ENCODE measurements around the gene EIF3I.

The EIF3I gene

GRCh38 chr1:32221980-32222755, at the start of gene EIF3I, which contains the start of gene TMEM234:
TSS of gene EIF3I (plus strand) at chr1:32222407. CDS start at chr1:32222442, 35 bp downstream.
TSS of gene TMEM234 (minus strand) at chr1:32222353. CDS start at chr1:32222322, 31 bp downstream.
- peak; percentile 87 for DNase-seq (ENCODE audit: low read depth, low spot score)
- H3K4me3 ChIP-seq (ENCODE audit: low read length) = peak within 1 kb of the TSS; percentile 92
- H3K9me3 ChIP-seq (ENCODE audit: control insufficient read depth, insufficient read depth, low read length) = no peaks in the 10 kb centered on the region
- WGBS (ENCODE audit: insufficient coverage, insufficient read length) = no CpG with 5 or more reads among the region's 46 CpGs
- no peaks in the 10 kb centered on the region for H3K27me3 ChIP-seq (ENCODE audit: control insufficient read depth, insufficient read depth, low read length)
- H3K27ac ChIP-seq (ENCODE audit: low read length) = no peak within 1 kb of the TSS
- peaks cover 9% of the 10 kb centered on the region for H3K36me3 ChIP-seq (ENCODE audit: control insufficient read depth, insufficient read depth, low read length)
- H3K4me1 ChIP-seq (ENCODE audit: control insufficient read depth, insufficient read depth, low read length) = no peaks in the 10 kb centered on the region

- no peak overlapping the region for H3K4me3 ChIP-seq (ENCODE audit: low read length)
- no peaks in the 10 kb centered on the region for H3K4me1 ChIP-seq (ENCODE audit: control insufficient read depth, insufficient read depth, low read length)
- H3K27ac ChIP-seq (ENCODE audit: low read length) = no peak overlapping the region
- WGBS (ENCODE audit: insufficient coverage, insufficient read length) = no CpG with 5 or more reads among the region's 1 CpG
- H3K36me3 ChIP-seq (ENCODE audit: control insufficient read depth, insufficient read depth, low read length) = peaks cover 17% of the 10 kb centered on the region; the same call in 1 of the 2 replicates
- no peaks in the 10 kb centered on the region for H3K27me3 ChIP-seq (ENCODE audit: control insufficient read depth, insufficient read depth, low read length)
- DNase-seq (ENCODE audit: low read depth, low spot score) = no peak
- no peaks in the 10 kb centered on the region for H3K9me3 ChIP-seq (ENCODE audit: control insufficient read depth, insufficient read depth, low read length)
Measured at GRCh38 chr1:32172621-32173245, 49.5 kb upstream of the EIF3I start.

GRCh38 chr1:32178380-32179192, 43.6 kb upstream of the EIF3I start:
- no peak overlapping the region for H3K27ac ChIP-seq (ENCODE audit: low read length)
- no CpG with 5 or more reads among the region's 7 CpGs for WGBS (ENCODE audit: insufficient coverage, insufficient read length)
- H3K4me1 ChIP-seq (ENCODE audit: control insufficient read depth, insufficient read depth, low read length) = no peaks in the 10 kb centered on the region
- H3K27me3 ChIP-seq (ENCODE audit: control insufficient read depth, insufficient read depth, low read length) = no peaks in the 10 kb centered on the region
- no peak overlapping the region for H3K4me3 ChIP-seq (ENCODE audit: low read length)
- H3K9me3 ChIP-seq (ENCODE audit: control insufficient read depth, insufficient read depth, low read length) = no peaks in the 10 kb centered on the region
- DNase-seq (ENCODE audit: low read depth, low spot score) = no peak
- H3K36me3 ChIP-seq (ENCODE audit: control insufficient read depth, insufficient read depth, low read length) = peaks cover 5% of the 10 kb centered on the region; the same call in 1 of the 2 replicates

DNA sequence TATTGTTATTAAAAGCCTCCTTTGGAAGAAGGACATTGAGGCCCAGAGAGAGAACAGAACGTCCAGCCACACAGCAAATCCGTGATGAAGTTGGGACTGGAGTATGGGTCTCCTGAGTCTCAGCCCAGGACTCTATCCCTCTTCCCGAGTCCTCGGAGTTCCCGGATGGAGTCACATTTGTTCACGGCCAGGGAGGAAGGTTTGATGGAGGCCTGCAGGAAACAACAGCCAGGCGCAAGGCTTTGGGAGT, 43.1 kb upstream of the EIF3I start:
- peaks cover 5% of the 10 kb centered on the region; the same call in 1 of the 2 replicates for H3K36me3 ChIP-seq (ENCODE audit: control insufficient read depth, insufficient read depth, low read length)
- H3K4me3 ChIP-seq (ENCODE audit: low read length) = no peak overlapping the region; the same call in 1 of the 2 replicates
- H3K27ac ChIP-seq (ENCODE audit: low read length) = no peak overlapping the region
- no peaks in the 10 kb centered on the region for H3K27me3 ChIP-seq (ENCODE audit: control insufficient read depth, insufficient read depth, low read length)
- no CpG with 5 or more reads among the region's 7 CpGs for WGBS (ENCODE audit: insufficient coverage, insufficient read length)
- H3K4me1 ChIP-seq (ENCODE audit: control insufficient read depth, insufficient read depth, low read length) = no peaks in the 10 kb centered on the region
- no peak for DNase-seq (ENCODE audit: low read depth, low spot score)
- H3K9me3 ChIP-seq (ENCODE audit: control insufficient read depth, insufficient read depth, low read length) = no peaks in the 10 kb centered on the region

DNA sequence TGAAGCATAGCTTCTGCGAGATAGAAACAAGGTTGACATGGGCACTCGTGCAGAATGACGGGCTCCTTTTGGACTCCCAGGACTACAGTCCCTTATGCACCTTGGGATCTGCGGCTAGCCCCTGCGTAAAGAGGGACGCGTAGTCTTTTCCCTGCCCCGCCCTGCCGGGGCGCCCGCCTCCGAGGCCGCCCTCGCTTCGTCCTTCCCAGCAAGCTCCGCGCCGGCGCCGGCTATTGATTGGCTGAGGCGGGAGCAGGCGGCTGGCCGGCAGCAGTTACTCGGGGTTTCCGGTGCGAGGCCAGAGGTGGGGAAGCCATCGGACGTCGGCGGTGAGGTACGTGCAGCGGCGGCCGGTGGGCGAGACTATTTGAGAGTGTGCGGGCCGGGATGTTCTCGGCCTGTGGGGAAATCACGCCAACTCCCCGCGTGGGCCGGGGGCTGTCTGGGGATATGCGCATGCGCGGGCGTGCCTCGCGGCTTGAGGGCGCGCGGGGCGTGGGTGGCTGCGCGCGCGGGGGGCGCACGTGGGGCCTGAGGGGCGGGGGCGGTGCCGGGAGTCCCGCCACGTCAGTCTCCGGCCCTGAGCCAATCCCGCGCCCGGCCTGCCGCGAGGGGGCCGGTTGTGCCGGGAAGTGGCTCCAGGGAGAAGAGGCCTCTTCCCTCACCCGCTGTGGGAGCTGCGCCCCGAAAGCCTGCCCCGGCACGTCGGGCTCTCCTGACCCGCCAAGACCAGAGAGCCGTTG, 42.6 kb upstream of the EIF3I start, which contains the start of gene TXLNA:
TXLNA (plus strand) TSS at position 233 of the 743 bp plus-strand sequence. CDS start 671 bp downstream, outside the sequence.
- H3K36me3 ChIP-seq (ENCODE audit: control insufficient read depth, insufficient read depth, low read length) = peaks cover 9% of the 10 kb centered on the region; the same call in 1 of the 2 replicates
- no peaks in the 10 kb centered on the region for H3K4me1 ChIP-seq (ENCODE audit: control insufficient read depth, insufficient read depth, low read length)
- no peak within 1 kb of the TSS for H3K27ac ChIP-seq (ENCODE audit: low read length)
- H3K9me3 ChIP-seq (ENCODE audit: control insufficient read depth, insufficient read depth, low read length) = no peaks in the 10 kb centered on the region
- H3K27me3 ChIP-seq (ENCODE audit: control insufficient read depth, insufficient read depth, low read length) = no peaks in the 10 kb centered on the region
- peak; percentile 75 for DNase-seq (ENCODE audit: low read depth, low spot score)
- H3K4me3 ChIP-seq (ENCODE audit: low read length) = peak within 1 kb of the TSS; percentile 39
- WGBS (ENCODE audit: insufficient coverage, insufficient read length) = no CpG with 5 or more reads among the region's 79 CpGs

- H3K4me1 ChIP-seq (ENCODE audit: control insufficient read depth, insufficient read depth, low read length) = no peaks in the 10 kb centered on the region
- peaks cover 15% of the 10 kb centered on the region; the same call in 1 of the 2 replicates for H3K36me3 ChIP-seq (ENCODE audit: control insufficient read depth, insufficient read depth, low read length)
- no peaks in the 10 kb centered on the region for H3K27me3 ChIP-seq (ENCODE audit: control insufficient read depth, insufficient read depth, low read length)
- WGBS (ENCODE audit: insufficient coverage, insufficient read length) = no CpG with 5 or more reads among the region's 36 CpGs
- H3K9me3 ChIP-seq (ENCODE audit: control insufficient read depth, insufficient read depth, low read length) = no peaks in the 10 kb centered on the region
- H3K27ac ChIP-seq (ENCODE audit: low read length) = no peak overlapping the region
- peak overlapping the region; percentile 39 for H3K4me3 ChIP-seq (ENCODE audit: low read length)
- no peak for DNase-seq (ENCODE audit: low read depth, low spot score)
Measured at GRCh38 chr1:32180186-32181060, 41.8 kb upstream of the EIF3I start.

GRCh38 chr1:32181065-32181464, 41.1 kb upstream of the EIF3I start:
- Histone ChIP-seq H3K4me3 (ENCODE audit: low read length) (no peak overlapping the region), H3K27ac (ENCODE audit: low read length) (no peak overlapping the region), H3K27me3 (ENCODE audit: control insufficient read depth, insufficient read depth, low read length) (no peaks in the 10 kb centered on the region), H3K9me3 (ENCODE audit: control insufficient read depth, insufficient read depth, low read length) (no peaks in the 10 kb centered on the region), H3K36me3 (ENCODE audit: control insufficient read depth, insufficient read depth, low read length) (peaks cover 15% of the 10 kb centered on the region; the same call in 1 of the 2 replicates), H3K4me1 (ENCODE audit: control insufficient read depth, insufficient read depth, low read length) (no peaks in the 10 kb centered on the region)
- DNase-seq (ENCODE audit: low read depth, low spot score) = no peak
- no CpG with 5 or more reads among the region's 9 CpGs for WGBS (ENCODE audit: insufficient coverage, insufficient read length)

GRCh38 chr1:32181563-32181962, 40.6 kb upstream of the EIF3I start:
- Histone ChIP-seq H3K36me3 (ENCODE audit: control insufficient read depth, insufficient read depth, low read length) (peaks cover 15% of the 10 kb centered on the region; the same call in 1 of the 2 replicates), H3K4me3 (ENCODE audit: low read length) (no peak overlapping the region), H3K27me3 (ENCODE audit: control insufficient read depth, insufficient read depth, low read length) (no peaks in the 10 kb centered on the region), H3K27ac (ENCODE audit: low read length) (no peak overlapping the region), H3K4me1 (ENCODE audit: control insufficient read depth, insufficient read depth, low read length) (no peaks in the 10 kb centered on the region), H3K9me3 (ENCODE audit: control insufficient read depth, insufficient read depth, low read length) (no peaks in the 10 kb centered on the region)
- no CpG with 5 or more reads among the region's 5 CpGs for WGBS (ENCODE audit: insufficient coverage, insufficient read length)
- no peak for DNase-seq (ENCODE audit: low read depth, low spot score)

DNA sequence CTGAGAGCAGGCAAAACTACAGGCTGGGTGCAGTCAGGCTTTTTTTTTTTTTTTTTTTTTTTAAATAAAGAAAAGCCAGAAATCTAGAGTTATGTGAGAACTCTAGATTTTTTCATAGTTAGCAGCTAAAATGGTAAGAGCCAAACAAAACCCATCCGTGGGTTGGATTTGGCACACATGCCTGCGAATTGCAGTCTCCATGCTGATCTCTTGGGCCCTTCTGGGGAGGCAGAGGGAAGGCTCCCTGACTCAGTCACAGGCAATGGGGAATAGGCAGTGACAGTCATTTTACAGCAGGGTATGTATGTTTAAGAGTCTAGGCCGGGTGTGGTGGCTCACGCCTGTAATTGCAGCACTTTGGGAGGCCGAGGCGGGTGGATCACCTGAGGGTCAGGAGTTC, 40.1 kb upstream of the EIF3I start:
- Histone ChIP-seq H3K4me1 (ENCODE audit: control insufficient read depth, insufficient read depth, low read length) (no peaks in the 10 kb centered on the region), H3K4me3 (ENCODE audit: low read length) (no peak overlapping the region), H3K36me3 (ENCODE audit: control insufficient read depth, insufficient read depth, low read length) (peaks cover 15% of the 10 kb centered on the region; the same call in 1 of the 2 replicates), H3K27ac (ENCODE audit: low read length) (no peak overlapping the region), H3K27me3 (ENCODE audit: control insufficient read depth, insufficient read depth, low read length) (no peaks in the 10 kb centered on the region), H3K9me3 (ENCODE audit: control insufficient read depth, insufficient read depth, low read length) (no peaks in the 10 kb centered on the region)
- WGBS (ENCODE audit: insufficient coverage, insufficient read length) = no CpG with 5 or more reads among the region's 6 CpGs
- no peak for DNase-seq (ENCODE audit: low read depth, low spot score)

Measured in iPS DF 6.9 (cell line).